ENCODE measurements around the gene ENSA.
"Not testable (repeated sequence)": the region's sequence is repeated elsewhere in the genome, so short reads cannot be mapped to it uniquely, and the experiment has no call there.

DNA sequence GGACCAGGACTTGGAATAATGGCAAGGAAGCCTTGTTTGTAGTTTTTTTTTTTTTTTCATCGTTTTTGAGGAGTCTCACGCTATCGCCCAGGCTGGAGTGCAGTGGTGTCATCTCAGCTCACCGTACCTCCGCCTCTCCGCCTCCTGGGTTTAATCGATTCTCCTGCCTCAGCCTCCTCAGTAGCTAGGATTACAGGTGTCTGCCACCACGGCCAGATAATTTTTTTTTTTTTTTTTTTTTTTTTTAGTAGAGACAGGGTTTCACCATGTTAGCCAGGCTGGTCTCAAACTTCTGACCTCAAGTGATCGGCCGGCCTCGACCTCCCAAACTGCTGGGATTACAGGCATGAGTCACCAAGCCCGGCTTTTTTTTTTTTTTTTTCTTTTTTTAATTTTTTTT, 27.0 kb downstream of the ENSA start:
- TF ChIP-seq, protein P1, sequence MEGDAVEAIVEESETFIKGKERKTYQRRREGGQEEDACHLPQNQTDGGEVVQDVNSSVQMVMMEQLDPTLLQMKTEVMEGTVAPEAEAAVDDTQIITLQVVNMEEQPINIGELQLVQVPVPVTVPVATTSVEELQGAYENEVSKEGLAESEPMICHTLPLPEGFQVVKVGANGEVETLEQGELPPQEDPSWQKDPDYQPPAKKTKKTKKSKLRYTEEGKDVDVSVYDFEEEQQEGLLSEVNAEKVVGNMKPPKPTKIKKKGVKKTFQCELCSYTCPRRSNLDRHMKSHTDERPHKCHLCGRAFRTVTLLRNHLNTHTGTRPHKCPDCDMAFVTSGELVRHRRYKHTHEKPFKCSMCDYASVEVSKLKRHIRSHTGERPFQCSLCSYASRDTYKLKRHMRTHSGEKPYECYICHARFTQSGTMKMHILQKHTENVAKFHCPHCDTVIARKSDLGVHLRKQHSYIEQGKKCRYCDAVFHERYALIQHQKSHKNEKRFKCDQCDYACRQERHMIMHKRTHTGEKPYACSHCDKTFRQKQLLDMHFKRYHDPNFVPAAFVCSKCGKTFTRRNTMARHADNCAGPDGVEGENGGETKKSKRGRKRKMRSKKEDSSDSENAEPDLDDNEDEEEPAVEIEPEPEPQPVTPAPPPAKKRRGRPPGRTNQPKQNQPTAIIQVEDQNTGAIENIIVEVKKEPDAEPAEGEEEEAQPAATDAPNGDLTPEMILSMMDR (IDR thresholded peaks at IDR 0.05), result not testable (repeated sequence)
- not testable (repeated sequence) for TF ChIP-seq POLR2A (IDR thresholded peaks at IDR 0.05)
